T-helper 1 cell treated with Interleukin-12 subunit alpha and Interleukin-12 subunit beta and Interleukin-4 antibody, amounts not matched to agents 30 μg/mL and 1 μg/mL, for 36 hours (primary cell): Measurements from ENCODE around the gene PKD2L1.
"Not testable (repeated sequence)": the region's sequence is repeated elsewhere in the genome, so short reads cannot be mapped to it uniquely, and the experiment has no call there.

Experiments used
- H3K27ac Mint-ChIP-seq: one replicate; pipeline ENCODE4 v1.8.0; 2021; ENCODE audit warnings: mild to moderate bottlenecking, mixed read lengths
- H3K27me3 Mint-ChIP-seq: one replicate; pipeline ENCODE4 v1.8.0; 2021; ENCODE audit warnings: low read depth, mixed read lengths
- H3K36me3 Mint-ChIP-seq: one replicate; pipeline ENCODE4 v1.8.0; 2021; ENCODE audit warnings: low read depth, mixed read lengths
- H3K4me1 Mint-ChIP-seq: one replicate; pipeline ENCODE4 v1.8.0; 2021; ENCODE audit warnings: low read depth, mixed read lengths
- H3K4me3 Mint-ChIP-seq: one replicate; pipeline ENCODE4 v1.8.0; 2021; ENCODE audit warnings: mild to moderate bottlenecking, moderate library complexity, mixed read lengths
- H3K9me3 Mint-ChIP-seq: one replicate; pipeline ENCODE4 v1.8.0; 2021; ENCODE audit warnings: mixed read lengths

Gene PKD2L1

DNA sequence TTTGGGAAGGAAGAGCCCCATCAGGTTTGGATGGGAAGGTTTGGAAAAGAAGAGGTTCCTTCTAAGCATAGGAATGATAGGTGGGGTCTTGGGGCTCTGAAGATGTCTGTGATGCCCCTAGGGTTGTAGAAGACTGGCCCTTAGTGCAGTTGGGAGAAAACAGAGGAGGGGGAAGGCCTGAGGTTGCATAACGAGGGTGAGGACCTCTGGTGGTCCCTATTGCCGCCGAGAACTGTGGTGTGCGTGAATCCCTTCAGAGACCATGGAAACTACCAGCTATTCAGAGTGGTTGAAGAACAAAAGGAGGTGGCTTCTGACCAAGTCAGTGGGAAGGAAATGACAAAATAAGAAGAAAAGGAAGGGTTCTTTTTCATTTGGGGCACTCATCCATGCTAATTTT is 3.1 kb upstream of the PKD2L1 start:
- H3K36me3 Mint-ChIP-seq: no peaks in the 10 kb centered on the region
- peaks cover 7% of the 10 kb centered on the region for H3K4me1 Mint-ChIP-seq
- no peaks in the 10 kb centered on the region for H3K9me3 Mint-ChIP-seq
- peaks cover 29% of the 10 kb centered on the region for H3K27me3 Mint-ChIP-seq
- H3K27ac Mint-ChIP-seq: no peak overlapping the region
- H3K4me3 Mint-ChIP-seq: no peak overlapping the region

DNA sequence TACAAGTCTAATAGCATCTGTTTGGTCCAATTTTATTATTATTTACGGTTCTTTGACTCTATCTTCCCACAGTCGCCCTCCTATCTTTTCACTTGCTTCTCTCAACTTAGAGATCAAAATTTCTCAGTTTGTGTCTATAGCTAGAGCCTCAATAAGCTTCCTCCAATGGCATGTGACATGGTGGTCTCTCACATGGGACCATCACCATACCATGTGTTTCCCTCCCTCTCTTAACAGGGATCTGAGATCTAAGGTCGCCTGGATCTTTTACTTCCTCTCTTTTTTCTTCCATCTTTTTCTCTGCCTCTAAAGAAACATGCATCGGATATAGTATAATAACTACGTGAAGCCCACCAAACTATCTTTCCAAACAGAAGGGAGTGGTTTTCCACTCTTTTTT is 1.8 kb downstream of the PKD2L1 start:
- peaks cover 19% of the 10 kb centered on the region for H3K27me3 Mint-ChIP-seq
- no peak overlapping the region for H3K4me3 Mint-ChIP-seq
- H3K27ac Mint-ChIP-seq: no peak overlapping the region
- no peaks in the 10 kb centered on the region for H3K36me3 Mint-ChIP-seq
- peaks cover 22% of the 10 kb centered on the region for H3K4me1 Mint-ChIP-seq
- H3K9me3 Mint-ChIP-seq: no peaks in the 10 kb centered on the region

DNA sequence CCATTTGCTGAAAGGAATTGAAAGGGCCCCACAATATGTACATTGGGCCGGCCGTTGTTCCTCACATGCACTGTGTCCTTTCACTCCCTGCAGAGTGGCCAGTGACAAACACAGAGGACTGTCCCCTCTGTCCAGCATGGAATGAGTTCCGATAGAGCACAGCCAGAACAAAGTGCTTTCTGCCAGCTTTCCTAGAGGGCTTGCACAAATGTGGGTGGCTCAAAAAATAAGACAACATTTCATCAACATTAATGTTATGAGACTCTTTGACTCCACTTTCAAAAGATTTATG is 2.4 kb downstream of the PKD2L1 start:
- H3K27me3 Mint-ChIP-seq: peaks cover 18% of the 10 kb centered on the region
- no peak overlapping the region for H3K4me3 Mint-ChIP-seq
- no peak overlapping the region for H3K27ac Mint-ChIP-seq
- H3K36me3 Mint-ChIP-seq: no peaks in the 10 kb centered on the region
- no peaks in the 10 kb centered on the region for H3K9me3 Mint-ChIP-seq
- peaks cover 17% of the 10 kb centered on the region for H3K4me1 Mint-ChIP-seq

DNA sequence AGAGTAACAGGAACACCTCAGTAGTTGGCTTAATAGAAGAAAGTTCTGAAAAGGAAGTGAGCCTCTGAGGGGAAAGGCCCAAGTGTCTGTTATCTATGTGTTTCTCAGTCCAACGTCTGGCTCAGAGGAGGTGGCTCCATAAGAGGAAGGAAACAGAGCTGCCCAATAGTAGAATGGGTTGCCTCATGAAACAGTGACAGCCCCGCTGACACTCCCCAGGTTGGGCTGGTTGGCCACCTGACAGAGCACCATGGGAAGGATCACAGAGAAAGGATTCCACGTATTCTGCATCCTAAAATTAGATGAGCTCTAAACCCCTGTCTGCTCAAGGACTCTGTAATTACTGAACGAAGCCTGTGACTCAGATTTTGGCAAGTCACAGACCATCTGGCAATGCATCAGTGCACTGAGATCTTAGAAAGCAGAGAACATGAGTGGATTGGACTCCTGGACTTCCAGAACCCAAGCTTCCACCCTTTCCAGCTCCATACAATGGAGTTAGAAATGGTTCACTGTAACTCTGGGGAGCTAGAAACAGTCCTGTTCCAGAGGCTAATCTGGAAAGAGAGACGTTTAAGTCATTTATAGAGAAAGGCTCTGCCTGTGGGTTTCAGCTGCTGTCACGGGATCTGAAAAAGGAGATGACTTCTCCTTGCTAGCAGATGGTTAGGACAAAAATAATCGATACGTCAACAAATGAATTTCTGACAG is 2.9 kb downstream of the PKD2L1 start:
- peak overlapping the region; percentile 87 for H3K27ac Mint-ChIP-seq
- H3K4me3 Mint-ChIP-seq: peak overlapping the region; percentile 33
- peaks cover 17% of the 10 kb centered on the region for H3K4me1 Mint-ChIP-seq
- H3K36me3 Mint-ChIP-seq: no peaks in the 10 kb centered on the region
- H3K27me3 Mint-ChIP-seq: peaks cover 18% of the 10 kb centered on the region
- no peaks in the 10 kb centered on the region for H3K9me3 Mint-ChIP-seq

DNA sequence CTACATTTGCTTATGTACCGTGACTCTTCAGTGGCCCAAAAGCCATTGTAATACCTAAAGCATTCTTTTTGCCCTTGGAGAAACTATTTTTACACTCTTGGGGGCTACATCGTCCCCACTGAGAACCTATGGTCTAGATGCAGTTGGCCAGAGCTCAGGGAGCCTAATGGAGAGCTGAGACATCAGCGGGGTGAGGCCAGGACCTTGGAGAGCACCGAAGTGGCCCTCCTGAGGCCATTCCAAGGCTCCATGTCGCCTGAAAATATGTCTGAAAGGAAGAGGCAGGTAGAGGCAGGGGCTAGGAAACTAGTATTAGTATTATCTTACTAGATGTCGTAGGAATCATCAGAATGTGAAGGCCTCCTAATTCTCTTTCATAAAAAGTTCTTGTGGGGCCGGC is 4.9 kb downstream of the PKD2L1 start:
- Mint-ChIP-seq H3K4me1 (peaks cover 17% of the 10 kb centered on the region), H3K27ac (no peak overlapping the region), H3K36me3 (no peaks in the 10 kb centered on the region), H3K4me3 (no peak overlapping the region), H3K9me3 (no peaks in the 10 kb centered on the region), H3K27me3 (peaks cover 13% of the 10 kb centered on the region)

DNA sequence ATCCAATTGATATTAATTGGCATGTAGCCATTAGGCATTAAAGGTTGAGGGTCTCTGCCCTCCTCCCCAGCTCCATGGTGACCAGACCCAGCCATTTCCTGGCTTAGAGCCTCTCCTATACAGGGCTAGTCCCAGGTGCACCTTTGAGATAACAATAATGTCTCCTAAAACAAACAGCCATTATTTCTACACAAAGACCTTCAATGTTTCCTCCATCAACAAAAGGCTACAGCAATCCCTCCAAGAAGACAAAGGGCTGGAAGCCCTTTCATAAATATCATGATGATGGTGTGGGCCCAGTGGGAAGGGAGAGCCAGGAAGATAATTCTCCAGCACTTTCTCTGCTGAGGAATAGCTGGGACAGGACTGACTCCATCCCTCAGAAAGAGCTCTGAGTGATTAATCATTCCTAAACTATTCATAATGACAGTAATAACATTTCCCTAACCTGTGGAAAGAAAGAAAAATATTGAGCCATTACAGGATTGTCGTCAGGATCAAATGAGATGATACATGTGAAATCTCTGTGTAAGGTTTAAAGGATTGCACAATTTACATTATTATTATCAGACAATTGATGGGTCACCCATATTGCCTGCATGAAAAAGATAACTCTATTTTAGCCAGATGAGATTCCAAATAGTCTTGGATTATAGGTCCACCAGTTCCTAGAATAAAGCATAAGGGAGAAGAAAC is 10.2 kb downstream of the PKD2L1 start:
- H3K4me1 Mint-ChIP-seq: no peaks in the 10 kb centered on the region
- no peaks in the 10 kb centered on the region for H3K36me3 Mint-ChIP-seq
- H3K27ac Mint-ChIP-seq: no peak overlapping the region
- peaks cover 39% of the 10 kb centered on the region for H3K27me3 Mint-ChIP-seq
- H3K4me3 Mint-ChIP-seq: no peak overlapping the region
- no peaks in the 10 kb centered on the region for H3K9me3 Mint-ChIP-seq

DNA sequence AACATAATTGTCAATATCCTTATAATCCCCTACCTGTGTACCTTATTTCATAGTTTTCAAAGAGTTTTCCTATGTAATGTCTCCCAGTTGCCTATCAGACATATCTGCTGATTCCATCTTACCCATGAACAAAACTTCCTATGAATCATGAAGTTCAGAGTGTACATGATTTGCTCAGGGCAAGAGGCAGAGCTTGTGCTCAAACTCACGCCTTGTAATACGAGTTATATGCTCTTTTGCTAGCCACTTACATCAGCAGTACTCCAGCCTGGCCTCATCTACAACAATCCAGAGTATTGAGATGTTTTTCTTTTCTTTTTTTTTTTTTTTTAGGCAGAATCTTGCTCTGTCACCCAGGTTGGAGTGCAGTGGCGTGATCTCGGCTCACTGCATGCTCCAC is 11.8 kb downstream of the PKD2L1 start:
- Mint-ChIP-seq H3K27me3 (peaks cover 49% of the 10 kb centered on the region), H3K9me3 (no peaks in the 10 kb centered on the region), H3K4me1 (no peaks in the 10 kb centered on the region)

DNA sequence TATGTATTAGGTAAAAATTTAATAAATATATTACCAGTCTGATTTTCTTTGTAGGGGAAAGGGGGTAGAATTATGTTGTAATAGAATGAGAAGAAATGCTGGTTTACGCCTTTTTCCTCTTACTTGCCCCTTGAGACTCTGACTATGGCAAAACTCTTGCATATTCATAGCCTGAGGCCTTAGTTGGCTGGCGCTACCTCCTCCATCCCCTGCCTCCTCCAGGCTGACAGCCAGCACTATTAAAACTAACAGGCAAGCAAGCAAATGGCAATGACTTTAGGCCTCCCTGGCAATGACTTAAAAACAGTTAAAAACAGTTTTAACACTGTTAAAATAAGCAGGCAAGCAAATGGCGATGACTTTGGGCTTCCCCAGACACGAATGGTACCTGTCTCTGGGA is 14.4 kb downstream of the PKD2L1 start:
- Mint-ChIP-seq H3K27me3 (peaks cover 63% of the 10 kb centered on the region), H3K9me3 (no peaks in the 10 kb centered on the region), H3K4me3 (no peak overlapping the region)

More for the DNA sequence above, 11.8 kb downstream of the PKD2L1 start:
- H3K36me3 Mint-ChIP-seq: no peaks in the 10 kb centered on the region
- H3K27ac Mint-ChIP-seq: no peak overlapping the region
- no peak overlapping the region for H3K4me3 Mint-ChIP-seq

DNA sequence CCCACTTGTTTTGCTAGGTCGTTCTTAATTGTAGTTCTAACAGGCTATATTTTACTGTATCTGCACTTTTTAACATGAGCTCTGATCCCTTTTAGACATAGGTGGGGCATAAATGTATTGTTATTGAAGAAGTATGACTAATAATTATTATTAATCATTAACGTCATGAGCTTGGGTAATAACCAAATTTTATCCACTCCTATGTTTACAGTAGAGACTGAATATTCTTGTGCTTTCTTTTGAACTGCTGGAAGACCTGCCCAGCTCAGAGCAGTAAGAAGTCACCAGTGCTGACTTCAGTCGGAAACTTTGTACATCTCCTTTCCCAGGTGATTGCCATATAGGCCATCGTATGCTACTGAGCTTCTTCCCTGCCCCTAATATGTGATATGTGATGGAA is 18.7 kb downstream of the PKD2L1 start:
- Mint-ChIP-seq H3K27me3 (peaks cover 70% of the 10 kb centered on the region), H3K9me3 (no peaks in the 10 kb centered on the region), H3K4me3 (no peak overlapping the region), H3K36me3 (no peaks in the 10 kb centered on the region), H3K4me1 (no peaks in the 10 kb centered on the region), H3K27ac (no peak overlapping the region)

More for the DNA sequence above, 14.4 kb downstream of the PKD2L1 start:
- no peak overlapping the region for H3K27ac Mint-ChIP-seq
- no peaks in the 10 kb centered on the region for H3K36me3 Mint-ChIP-seq
- H3K4me1 Mint-ChIP-seq: no peaks in the 10 kb centered on the region

DNA sequence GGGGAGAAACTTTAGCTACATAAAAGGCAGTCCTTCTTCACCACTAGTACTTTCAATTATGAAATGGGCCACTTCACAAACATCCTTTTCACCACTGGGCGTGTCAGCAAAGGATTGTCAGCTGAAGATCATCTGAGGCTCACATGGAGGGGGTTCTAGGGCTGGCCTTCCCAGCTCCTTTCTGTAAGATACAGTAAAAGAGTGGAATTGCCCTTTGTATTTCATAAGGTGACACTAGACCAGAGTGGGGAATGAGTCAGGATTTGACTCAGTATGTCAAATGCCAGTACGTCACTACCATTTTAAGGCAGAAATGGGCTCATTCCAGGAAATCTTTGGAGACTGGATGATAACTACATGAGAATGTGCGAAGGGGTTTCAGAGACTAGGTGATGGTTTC is 22.3 kb downstream of the PKD2L1 start:
- no peaks in the 10 kb centered on the region for H3K4me1 Mint-ChIP-seq
- H3K4me3 Mint-ChIP-seq: no peak overlapping the region
- peaks cover 82% of the 10 kb centered on the region for H3K27me3 Mint-ChIP-seq
- no peaks in the 10 kb centered on the region for H3K9me3 Mint-ChIP-seq
- H3K36me3 Mint-ChIP-seq: no peaks in the 10 kb centered on the region
- no peak overlapping the region for H3K27ac Mint-ChIP-seq

DNA sequence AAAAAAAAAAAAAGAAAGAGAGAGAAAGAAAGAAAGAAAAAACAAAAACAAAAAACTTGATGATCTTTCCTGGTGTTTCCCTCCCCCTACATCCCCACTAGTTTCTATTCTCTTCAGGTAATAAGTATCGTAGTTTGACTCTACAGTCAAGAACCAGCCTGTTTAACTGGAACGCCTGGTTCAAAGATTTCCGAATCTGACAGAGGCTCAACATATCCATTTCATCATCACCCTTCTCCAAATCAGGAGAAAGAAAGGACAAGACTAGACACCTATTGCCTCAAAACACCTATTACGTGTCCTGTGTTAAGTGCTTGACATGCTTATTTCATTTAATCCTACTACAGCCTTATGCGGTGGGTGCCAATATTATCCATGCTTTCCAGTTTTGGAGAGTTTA is 23.2 kb downstream of the PKD2L1 start:
- H3K27ac Mint-ChIP-seq: no peak overlapping the region
- H3K36me3 Mint-ChIP-seq: no peaks in the 10 kb centered on the region
- no peaks in the 10 kb centered on the region for H3K9me3 Mint-ChIP-seq
- H3K4me3 Mint-ChIP-seq: no peak overlapping the region
- peaks cover 79% of the 10 kb centered on the region for H3K27me3 Mint-ChIP-seq
- H3K4me1 Mint-ChIP-seq: no peaks in the 10 kb centered on the region

DNA sequence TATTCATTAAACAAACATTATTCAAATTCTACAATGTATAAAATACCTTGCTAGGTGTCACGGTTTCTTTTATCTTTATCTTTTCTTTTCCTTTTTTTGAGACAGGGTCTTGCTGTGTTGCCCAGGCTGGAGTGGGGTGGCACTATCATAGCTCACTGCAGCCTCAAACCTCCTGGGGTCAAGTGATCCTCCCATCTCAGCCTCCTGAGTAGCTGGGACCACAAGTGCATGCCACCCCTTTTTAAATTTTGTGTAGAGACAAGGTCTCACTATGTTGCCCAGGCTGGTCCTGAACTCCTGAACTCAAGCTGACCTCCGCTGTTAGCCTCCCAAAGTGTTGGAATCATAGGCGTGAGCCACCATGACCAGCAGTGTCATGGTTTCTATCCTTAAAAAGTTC is 25.6 kb downstream of the PKD2L1 start:
- no peak overlapping the region for H3K27ac Mint-ChIP-seq
- H3K9me3 Mint-ChIP-seq: no peaks in the 10 kb centered on the region
- peaks cover 81% of the 10 kb centered on the region for H3K27me3 Mint-ChIP-seq
- no peak overlapping the region for H3K4me3 Mint-ChIP-seq
- no peaks in the 10 kb centered on the region for H3K4me1 Mint-ChIP-seq
- H3K36me3 Mint-ChIP-seq: no peaks in the 10 kb centered on the region

DNA sequence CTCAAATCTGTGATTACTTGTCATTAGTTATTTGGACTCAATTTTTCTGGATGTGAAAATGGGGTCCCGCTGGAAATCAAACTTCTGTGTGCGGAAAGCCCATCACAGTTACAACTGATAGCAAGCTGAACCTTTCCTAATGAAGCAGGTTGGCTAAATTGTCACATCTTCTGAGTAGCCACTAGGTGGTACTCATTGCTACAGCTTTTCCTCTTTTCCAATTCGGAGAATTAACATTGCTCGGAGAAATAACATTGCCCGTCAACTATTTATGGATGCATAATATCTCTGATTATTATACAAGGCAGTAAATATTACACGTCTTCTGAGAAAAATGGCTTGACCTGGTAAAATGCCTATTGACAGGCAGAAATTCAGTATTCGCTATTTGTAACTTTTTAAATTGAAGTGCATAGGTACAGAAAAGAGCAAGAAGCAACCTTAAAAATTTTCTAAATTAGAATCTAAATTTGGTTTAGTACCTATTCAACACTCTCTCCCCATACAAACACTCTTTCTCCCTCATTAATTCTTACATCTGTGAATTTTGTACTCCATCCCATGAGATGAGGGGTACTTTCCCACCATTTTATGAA is 26.2 kb downstream of the PKD2L1 start:
- no peaks in the 10 kb centered on the region for H3K36me3 Mint-ChIP-seq
- no peaks in the 10 kb centered on the region for H3K9me3 Mint-ChIP-seq
- H3K4me3 Mint-ChIP-seq: no peak overlapping the region
- no peak overlapping the region for H3K27ac Mint-ChIP-seq
- H3K4me1 Mint-ChIP-seq: no peaks in the 10 kb centered on the region
- H3K27me3 Mint-ChIP-seq: peaks cover 80% of the 10 kb centered on the region

DNA sequence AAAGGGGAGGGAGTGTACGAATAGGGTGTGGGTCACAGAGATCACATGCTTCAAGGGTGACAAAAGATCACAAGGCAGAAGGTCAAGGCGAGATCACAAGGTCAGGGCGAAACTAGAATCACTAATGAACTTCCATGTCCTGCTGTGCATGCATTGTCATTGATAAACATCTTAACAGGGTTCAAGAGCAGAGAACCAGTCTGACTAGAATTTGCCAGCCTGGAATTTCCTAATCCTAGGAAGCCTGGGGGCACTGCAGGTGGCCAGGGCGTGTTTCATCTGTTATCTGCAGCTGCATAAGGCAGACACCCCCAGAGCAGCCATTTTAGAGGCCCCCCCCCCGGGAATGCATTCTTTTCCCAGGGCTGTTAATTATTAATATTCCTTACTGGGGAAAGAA is 28.9 kb downstream of the PKD2L1 start:
- H3K4me1 Mint-ChIP-seq, H3K9me3 Mint-ChIP-seq, H3K27ac Mint-ChIP-seq, H3K36me3 Mint-ChIP-seq, H3K4me3 Mint-ChIP-seq: not testable (repeated sequence)
- H3K27me3 Mint-ChIP-seq: peaks cover 69% of the 10 kb centered on the region

DNA sequence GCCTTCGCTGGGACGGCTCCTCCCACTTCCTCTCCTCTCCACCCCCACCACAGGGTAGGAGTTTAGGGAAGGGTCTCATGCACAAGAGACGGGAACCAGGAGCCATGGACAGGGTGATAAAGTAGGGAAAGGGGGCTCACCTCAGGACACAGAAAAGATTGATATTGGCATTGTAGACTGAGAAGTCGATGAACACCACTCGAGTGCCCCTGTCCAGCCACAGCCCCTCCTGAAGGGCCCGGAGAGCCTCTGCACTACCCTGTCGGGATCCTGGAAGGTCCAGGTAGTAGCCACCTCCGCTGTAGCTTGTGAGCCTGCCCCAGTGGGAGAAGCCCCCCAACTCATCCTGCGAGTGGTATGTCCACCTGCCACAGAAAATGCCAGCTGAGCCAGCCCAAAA is 32.8 kb downstream of the PKD2L1 start:
- Mint-ChIP-seq H3K27ac (no peak overlapping the region), H3K27me3 (peaks cover 56% of the 10 kb centered on the region), H3K36me3 (no peaks in the 10 kb centered on the region), H3K9me3 (no peaks in the 10 kb centered on the region), H3K4me3 (no peak overlapping the region), H3K4me1 (no peaks in the 10 kb centered on the region)
